Endothelial cell of umbilical vein (primary cell): ENCODE results near the gene HAPLN2.

Experiments used
- EZH2 ChIP-seq: IDR thresholded peaks from 2 replicates; pipeline ENCODE4 v1.6.1; 2012; ENCODE audit warnings: borderline replicate concordance, low read depth, mild to moderate bottlenecking, moderate library complexity, low read length, inconsistent platforms; ENCODE audit not compliant: severe bottlenecking
- JUN ChIP-seq: IDR thresholded peaks from 2 replicates; pipeline ENCODE4 v1.6.1; 2011; ENCODE audit warnings: borderline replicate concordance, low read depth; ENCODE audit not compliant: insufficient read length, insufficient read depth
- POLR2A ChIP-seq: IDR thresholded peaks from 2 replicates; pipeline ENCODE4 v1.6.1; 2012; ENCODE audit warnings: low read depth, mild to moderate bottlenecking, control low read depth, low read length
- TF ChIP-seq, protein P1 (sequence below), 2 donors: IDR thresholded peaks; 1 replicate in 1 of 2; 2 replicates in 1 of 2; pipeline ENCODE4 v1.5.1; 2011; ENCODE audit warnings: low read length in 2 of 2, mild to moderate bottlenecking in 2 of 2, moderate library complexity in 2 of 2, control low read depth in 1 of 2, inconsistent platforms in 1 of 2, low read depth in 1 of 2; ENCODE audit not compliant: insufficient read depth in 1 of 2; ENCODE audit errors: extremely low read depth in 1 of 2

DNA sequence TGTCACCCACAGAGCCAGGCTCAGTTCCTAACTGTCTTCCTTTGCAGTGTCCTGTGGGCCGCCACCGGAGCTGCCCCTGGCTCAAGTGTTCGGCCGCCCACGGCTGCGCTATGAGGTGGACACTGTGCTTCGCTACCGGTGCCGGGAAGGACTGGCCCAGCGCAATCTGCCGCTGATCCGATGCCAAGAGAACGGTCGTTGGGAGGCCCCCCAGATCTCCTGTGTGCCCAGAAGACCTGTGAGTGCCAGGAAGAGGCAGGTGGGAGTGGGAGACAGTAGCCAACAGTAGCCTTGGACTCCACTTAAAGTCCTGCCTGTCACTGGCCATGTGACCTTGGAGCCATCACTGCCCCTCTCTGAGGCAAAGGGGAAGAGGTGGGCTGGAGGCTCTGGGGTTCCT lies 39.3 kb downstream of the HAPLN2 start:
- TF ChIP-seq EZH2, result no peak
- TF ChIP-seq, protein P1, sequence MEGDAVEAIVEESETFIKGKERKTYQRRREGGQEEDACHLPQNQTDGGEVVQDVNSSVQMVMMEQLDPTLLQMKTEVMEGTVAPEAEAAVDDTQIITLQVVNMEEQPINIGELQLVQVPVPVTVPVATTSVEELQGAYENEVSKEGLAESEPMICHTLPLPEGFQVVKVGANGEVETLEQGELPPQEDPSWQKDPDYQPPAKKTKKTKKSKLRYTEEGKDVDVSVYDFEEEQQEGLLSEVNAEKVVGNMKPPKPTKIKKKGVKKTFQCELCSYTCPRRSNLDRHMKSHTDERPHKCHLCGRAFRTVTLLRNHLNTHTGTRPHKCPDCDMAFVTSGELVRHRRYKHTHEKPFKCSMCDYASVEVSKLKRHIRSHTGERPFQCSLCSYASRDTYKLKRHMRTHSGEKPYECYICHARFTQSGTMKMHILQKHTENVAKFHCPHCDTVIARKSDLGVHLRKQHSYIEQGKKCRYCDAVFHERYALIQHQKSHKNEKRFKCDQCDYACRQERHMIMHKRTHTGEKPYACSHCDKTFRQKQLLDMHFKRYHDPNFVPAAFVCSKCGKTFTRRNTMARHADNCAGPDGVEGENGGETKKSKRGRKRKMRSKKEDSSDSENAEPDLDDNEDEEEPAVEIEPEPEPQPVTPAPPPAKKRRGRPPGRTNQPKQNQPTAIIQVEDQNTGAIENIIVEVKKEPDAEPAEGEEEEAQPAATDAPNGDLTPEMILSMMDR (IDR thresholded peaks at IDR 0.05; ENCODE audit: extremely low read depth in 1 of 2, insufficient read depth in 1 of 2, low read depth in 1 of 2, low read length in 2 of 2), result no peak
- TF ChIP-seq POLR2A, result no peak
- no peak for TF ChIP-seq JUN
